Adrenal gland (tissue), 5 donors: ENCODE measurements around the gene BPGM.

Source experiments
- POLR2A ChIP-seq, 2 donors: fragments of 450-650 bp; IDR thresholded peaks; one replicate each; pipeline ENCODE4 v1.6.1; 2017; ENCODE audit warnings: antibody characterized with exemption in 2 of 2, mild to moderate bottlenecking in 2 of 2, moderate library complexity in 1 of 2
- TF ChIP-seq, protein P1 (sequence below), 6 experiments: fragments of 450-650 bp in 4 of 6; fragments of 200-600 bp in 2 of 6; sonication (generic) in 1 of 6; IDR thresholded peaks; 1 replicate in 5 of 6; 2 replicates in 1 of 6; pipeline versions ENCODE4 v1.5.1 to v1.8.0; 2016 to 2021; ENCODE audit warnings: antibody characterized with exemption in 6 of 6, mild to moderate bottlenecking in 2 of 6, moderate library complexity in 1 of 6
- donor health status: DM: no; HTN: no; CAD: no.

DNA sequence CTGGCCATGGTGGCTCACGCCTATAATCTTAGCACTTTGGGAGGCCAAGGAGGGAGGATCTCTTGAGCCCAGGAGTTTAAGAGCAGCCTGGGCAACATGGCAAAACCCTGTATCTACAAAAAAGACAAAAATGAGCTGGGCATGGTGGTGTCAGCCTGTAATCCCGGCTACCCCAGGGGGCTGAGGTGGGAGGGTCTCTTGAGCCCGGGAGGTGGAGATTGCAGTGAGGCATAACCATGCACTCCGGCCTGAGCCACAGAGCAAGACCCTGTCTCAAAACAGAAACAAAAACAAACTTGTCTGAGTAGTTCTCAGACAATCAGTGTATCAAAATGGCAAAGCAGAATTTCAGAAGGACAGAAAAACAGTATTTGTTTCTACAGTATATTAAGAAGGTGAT is 45.2 kb upstream of the BPGM start:
- TF ChIP-seq, protein P1, sequence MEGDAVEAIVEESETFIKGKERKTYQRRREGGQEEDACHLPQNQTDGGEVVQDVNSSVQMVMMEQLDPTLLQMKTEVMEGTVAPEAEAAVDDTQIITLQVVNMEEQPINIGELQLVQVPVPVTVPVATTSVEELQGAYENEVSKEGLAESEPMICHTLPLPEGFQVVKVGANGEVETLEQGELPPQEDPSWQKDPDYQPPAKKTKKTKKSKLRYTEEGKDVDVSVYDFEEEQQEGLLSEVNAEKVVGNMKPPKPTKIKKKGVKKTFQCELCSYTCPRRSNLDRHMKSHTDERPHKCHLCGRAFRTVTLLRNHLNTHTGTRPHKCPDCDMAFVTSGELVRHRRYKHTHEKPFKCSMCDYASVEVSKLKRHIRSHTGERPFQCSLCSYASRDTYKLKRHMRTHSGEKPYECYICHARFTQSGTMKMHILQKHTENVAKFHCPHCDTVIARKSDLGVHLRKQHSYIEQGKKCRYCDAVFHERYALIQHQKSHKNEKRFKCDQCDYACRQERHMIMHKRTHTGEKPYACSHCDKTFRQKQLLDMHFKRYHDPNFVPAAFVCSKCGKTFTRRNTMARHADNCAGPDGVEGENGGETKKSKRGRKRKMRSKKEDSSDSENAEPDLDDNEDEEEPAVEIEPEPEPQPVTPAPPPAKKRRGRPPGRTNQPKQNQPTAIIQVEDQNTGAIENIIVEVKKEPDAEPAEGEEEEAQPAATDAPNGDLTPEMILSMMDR (IDR thresholded peaks at IDR 0.05), result no peak
- no peak for TF ChIP-seq POLR2A (IDR thresholded peaks at IDR 0.05)
